IPS-20b (cell line): ENCODE measurements around the gene PTPA.

Source experiments
- H3K27ac ChIP-seq: one replicate; pipeline ENCODE4 v1.5.1; 2013; ENCODE audit warnings: low read length
- H3K27me3 ChIP-seq: 2 replicates; pipeline ENCODE4 v1.6.1; 2013; ENCODE audit warnings: mild to moderate bottlenecking, low read length, inconsistent platforms; ENCODE audit not compliant: insufficient read depth
- H3K36me3 ChIP-seq: 2 replicates; pipeline ENCODE4 v1.6.1; 2013; ENCODE audit warnings: low read depth, mild to moderate bottlenecking, inconsistent platforms, low read length, moderate library complexity; ENCODE audit not compliant: insufficient read depth
- H3K4me1 ChIP-seq: 2 replicates; pipeline ENCODE4 v1.6.1; 2013; ENCODE audit warnings: mild to moderate bottlenecking, control low read depth, inconsistent platforms, low read length, moderate library complexity; ENCODE audit not compliant: insufficient read depth
- H3K4me3 ChIP-seq: 2 replicates; pipeline ENCODE4 v1.5.1; 2013; ENCODE audit warnings: mild to moderate bottlenecking, low read length, inconsistent platforms
- H3K9ac ChIP-seq: 2 replicates; pipeline ENCODE4 v1.6.1; 2013; ENCODE audit warnings: low read depth, mild to moderate bottlenecking, inconsistent platforms, low read length, moderate library complexity
- H3K9me3 ChIP-seq: 2 replicates; pipeline ENCODE4 v1.6.1; 2013; ENCODE audit warnings: mild to moderate bottlenecking, low read depth, low read length, inconsistent platforms; ENCODE audit not compliant: insufficient read depth

PTPA gene

GRCh38 chr9:129093602-129094386, 17.4 kb upstream of the PTPA start:
- Histone ChIP-seq H3K4me1 (no peaks in the 10 kb centered on the region), H3K9ac (no peak overlapping the region), H3K4me3 (no peak overlapping the region), H3K36me3 (peaks cover 13% of the 10 kb centered on the region; the same call in 1 of the 2 replicates), H3K27me3 (no peaks in the 10 kb centered on the region), H3K9me3 (no peaks in the 10 kb centered on the region), H3K27ac (no peak overlapping the region)

GRCh38 chr9:129094387-129095169, 16.6 kb upstream of the PTPA start:
- H3K27me3 ChIP-seq: no peaks in the 10 kb centered on the region
- no peak overlapping the region for H3K9ac ChIP-seq

GRCh38 chr9:129095170-129095667, 16.0 kb upstream of the PTPA start:
- no peaks in the 10 kb centered on the region for H3K27me3 ChIP-seq
- no peaks in the 10 kb centered on the region for H3K4me1 ChIP-seq
- no peak overlapping the region for H3K4me3 ChIP-seq
- H3K27ac ChIP-seq: no peak overlapping the region
- no peaks in the 10 kb centered on the region for H3K9me3 ChIP-seq
- H3K9ac ChIP-seq: no peak overlapping the region
- no peaks in the 10 kb centered on the region for H3K36me3 ChIP-seq

More at GRCh38 chr9:129094387-129095169, 16.6 kb upstream of the PTPA start:
- H3K4me3 ChIP-seq: no peak overlapping the region
- H3K27ac ChIP-seq: no peak overlapping the region
- no peaks in the 10 kb centered on the region for H3K4me1 ChIP-seq
- H3K36me3 ChIP-seq: peaks cover 5% of the 10 kb centered on the region; the same call in 1 of the 2 replicates
- H3K9me3 ChIP-seq: no peaks in the 10 kb centered on the region

- Histone ChIP-seq H3K27me3 (peaks cover 6% of the 10 kb centered on the region), H3K9ac (no peak overlapping the region), H3K27ac (no peak overlapping the region), H3K9me3 (no peaks in the 10 kb centered on the region), H3K4me1 (no peaks in the 10 kb centered on the region), H3K36me3 (no peaks in the 10 kb centered on the region), H3K4me3 (no peak overlapping the region)
Measured at GRCh38 chr9:129095908-129096307, 15.3 kb upstream of the PTPA start.

GRCh38 chr9:129097671-129098306, 13.4 kb upstream of the PTPA start:
- Histone ChIP-seq H3K36me3 (no peaks in the 10 kb centered on the region), H3K9me3 (no peaks in the 10 kb centered on the region), H3K4me1 (no peaks in the 10 kb centered on the region), H3K9ac (no peak overlapping the region), H3K4me3 (no peak overlapping the region), H3K27me3 (peaks cover 16% of the 10 kb centered on the region), H3K27ac (no peak overlapping the region)

GRCh38 chr9:129098328-129098727, 12.9 kb upstream of the PTPA start:
- H3K27me3 ChIP-seq: peaks cover 16% of the 10 kb centered on the region
- no peak overlapping the region for H3K27ac ChIP-seq
- no peaks in the 10 kb centered on the region for H3K36me3 ChIP-seq
- H3K9me3 ChIP-seq: no peaks in the 10 kb centered on the region
- no peak overlapping the region for H3K4me3 ChIP-seq
- H3K4me1 ChIP-seq: no peaks in the 10 kb centered on the region
- H3K9ac ChIP-seq: no peak overlapping the region

- H3K27ac ChIP-seq: no peak overlapping the region
- no peak overlapping the region for H3K9ac ChIP-seq
- H3K27me3 ChIP-seq: peaks cover 16% of the 10 kb centered on the region
- no peaks in the 10 kb centered on the region for H3K36me3 ChIP-seq
- H3K9me3 ChIP-seq: no peaks in the 10 kb centered on the region
- no peaks in the 10 kb centered on the region for H3K4me1 ChIP-seq
- H3K4me3 ChIP-seq: no peak overlapping the region
Measured at GRCh38 chr9:129100383-129101169, 10.6 kb upstream of the PTPA start.

GRCh38 chr9:129101279-129101678, 9.9 kb upstream of the PTPA start:
- no peak overlapping the region for H3K4me3 ChIP-seq
- no peak overlapping the region for H3K9ac ChIP-seq
- no peaks in the 10 kb centered on the region for H3K9me3 ChIP-seq
- peaks cover 16% of the 10 kb centered on the region for H3K27me3 ChIP-seq
- H3K36me3 ChIP-seq: no peaks in the 10 kb centered on the region
- H3K27ac ChIP-seq: no peak overlapping the region
- H3K4me1 ChIP-seq: no peaks in the 10 kb centered on the region

- Histone ChIP-seq H3K27me3 (peaks cover 16% of the 10 kb centered on the region), H3K36me3 (no peaks in the 10 kb centered on the region), H3K27ac (no peak overlapping the region), H3K4me1 (no peaks in the 10 kb centered on the region), H3K4me3 (no peak overlapping the region), H3K9ac (no peak overlapping the region), H3K9me3 (no peaks in the 10 kb centered on the region)
Measured at GRCh38 chr9:129102095-129102525, 9.1 kb upstream of the PTPA start.

GRCh38 chr9:129102791-129103594, 8.2 kb upstream of the PTPA start:
- Histone ChIP-seq H3K4me3 (no peak overlapping the region), H3K4me1 (no peaks in the 10 kb centered on the region), H3K36me3 (no peaks in the 10 kb centered on the region)

More at GRCh38 chr9:129102791-129103594, 8.2 kb upstream of the PTPA start:
- peaks cover 16% of the 10 kb centered on the region for H3K27me3 ChIP-seq
- no peak overlapping the region for H3K9ac ChIP-seq
- no peak overlapping the region for H3K27ac ChIP-seq
- H3K9me3 ChIP-seq: no peaks in the 10 kb centered on the region
